Measurements from ENCODE around the gene FAM50A.
A peak's percentile ranks its signal among the peaks of the same experiment; 100 is the strongest.

Gene FAM50A

DNA sequence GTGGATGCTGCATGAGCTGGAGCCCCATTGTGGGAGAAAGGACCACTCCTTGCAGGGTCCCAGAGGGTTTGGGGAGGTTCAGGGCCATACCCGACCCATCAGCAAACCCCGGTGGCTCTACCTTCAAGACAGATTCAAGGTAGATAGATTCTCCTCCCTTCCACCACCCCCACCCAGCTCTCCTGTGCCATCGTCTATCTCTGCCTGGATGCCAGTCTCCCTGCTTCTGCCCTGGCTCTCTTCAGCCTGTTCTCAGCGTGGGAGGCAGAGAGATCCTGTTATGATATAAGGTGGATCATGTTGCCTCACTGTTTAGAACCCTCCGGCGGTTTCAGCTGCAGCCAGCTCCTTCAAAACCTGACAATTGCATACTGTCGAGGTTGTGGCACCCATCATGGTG, 29.7 kb downstream of the FAM50A start:
- H3K4me1 ChIP-seq (ENCODE audit: control extremely low read depth in 1 of 4, control insufficient read depth in 4 of 4, insufficient read depth in 4 of 4, low read length in 3 of 4) = peaks cover 0 to 5% (median 0%) of the 10 kb centered on the region in 4 experiments
- ChIA-PET POLR2A (interaction anchor here (0.6 kb wide), 2 partner anchors 26 to 111 kb away, joined by 3 to 4 read pairs; no protein-coding TSS in a partner anchor), CTCF (interaction anchor here (1.1 to 1.7 kb wide), 2 partner anchors 12 to 53 kb away, joined by 4 to 5 read pairs; no protein-coding TSS in a partner anchor)
- H3K9me3 ChIP-seq (ENCODE audit: control extremely low read depth in 1 of 5, control insufficient read depth in 4 of 5, insufficient read depth in 2 of 5, low read depth in 1 of 5, low read length in 4 of 5) = no peaks in the 10 kb centered on the region
- WGBS (ENCODE audit: insufficient coverage) = 86% methylated on average over 2 of the region's 7 CpGs
- H3K27me3 ChIP-seq (replicated peaks in 2 of 5; ENCODE audit: control insufficient read depth in 4 of 5, insufficient read depth in 5 of 5, low read length in 4 of 5) = no peaks in the 10 kb centered on the region
- H3K27ac ChIP-seq (ENCODE audit: insufficient read depth in 1 of 2, low read depth in 1 of 2, low read length in 2 of 2, poor library complexity in 1 of 2, severe bottlenecking in 2 of 2) = no peak overlapping the region
- H3K4me3 ChIP-seq (ENCODE audit: control insufficient read depth in 1 of 7, extremely low read depth in 1 of 7, insufficient read depth in 4 of 7, low read depth in 2 of 7, low read length in 6 of 7) = no peak overlapping the region
- no peak for DNase-seq
- peaks cover 0 to 4% (median under 1%) of the 10 kb centered on the region in 4 experiments for H3K36me3 ChIP-seq (ENCODE audit: control insufficient read depth in 4 of 4, insufficient read depth in 4 of 4, low read length in 3 of 4)

DNA sequence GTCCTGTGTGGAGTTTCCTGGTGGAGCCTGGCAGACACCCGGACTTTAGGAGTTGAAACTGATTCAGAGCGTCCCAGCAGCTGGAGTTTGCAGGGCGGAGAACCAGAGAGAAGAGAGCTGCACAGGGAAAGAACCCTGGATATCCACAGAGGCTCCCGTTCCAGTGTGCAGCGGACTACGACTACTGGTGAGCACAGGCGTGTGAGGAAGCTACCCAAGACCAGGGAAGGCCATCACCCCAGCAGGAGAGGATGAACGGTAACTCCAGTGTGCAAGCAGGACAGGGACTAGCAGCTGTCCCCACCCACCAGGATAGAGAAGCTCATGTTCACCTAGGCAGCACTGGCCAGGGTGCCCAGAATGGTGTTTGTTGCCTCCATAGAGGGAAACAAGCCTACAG, 32.9 kb downstream of the FAM50A start:
- DNase-seq = no peak
- no peaks in the 10 kb centered on the region for H3K27me3 ChIP-seq (replicated peaks in 2 of 5; ENCODE audit: control insufficient read depth in 4 of 5, insufficient read depth in 5 of 5, low read length in 4 of 5)
- POLR2A ChIA-PET = no interaction called here
- WGBS (ENCODE audit: insufficient coverage) = 85% methylated on average over 8 of the region's 8 CpGs
- CTCF ChIA-PET = interaction anchor here (0.8 to 2.9 kb wide), 3 partner anchors 9 to 104 kb away, joined by 3 to 7 read pairs (median 3); partner anchors contain the start of gene UBL4A
- no peaks in the 10 kb centered on the region for H3K36me3 ChIP-seq (ENCODE audit: control insufficient read depth in 4 of 4, insufficient read depth in 4 of 4, low read length in 3 of 4)
- H3K27ac ChIP-seq (ENCODE audit: insufficient read depth in 1 of 2, low read depth in 1 of 2, low read length in 2 of 2, poor library complexity in 1 of 2, severe bottlenecking in 2 of 2) = no peak overlapping the region
- no peaks in the 10 kb centered on the region for H3K9me3 ChIP-seq (ENCODE audit: control extremely low read depth in 1 of 5, control insufficient read depth in 4 of 5, insufficient read depth in 2 of 5, low read depth in 1 of 5, low read length in 4 of 5)
- no peak overlapping the region for H3K4me3 ChIP-seq (ENCODE audit: control insufficient read depth in 1 of 7, extremely low read depth in 1 of 7, insufficient read depth in 4 of 7, low read depth in 2 of 7, low read length in 6 of 7)
- H3K4me1 ChIP-seq (ENCODE audit: control extremely low read depth in 1 of 4, control insufficient read depth in 4 of 4, insufficient read depth in 4 of 4, low read length in 3 of 4) = peaks cover 0 to 15% (median 9%) of the 10 kb centered on the region in 4 experiments

DNA sequence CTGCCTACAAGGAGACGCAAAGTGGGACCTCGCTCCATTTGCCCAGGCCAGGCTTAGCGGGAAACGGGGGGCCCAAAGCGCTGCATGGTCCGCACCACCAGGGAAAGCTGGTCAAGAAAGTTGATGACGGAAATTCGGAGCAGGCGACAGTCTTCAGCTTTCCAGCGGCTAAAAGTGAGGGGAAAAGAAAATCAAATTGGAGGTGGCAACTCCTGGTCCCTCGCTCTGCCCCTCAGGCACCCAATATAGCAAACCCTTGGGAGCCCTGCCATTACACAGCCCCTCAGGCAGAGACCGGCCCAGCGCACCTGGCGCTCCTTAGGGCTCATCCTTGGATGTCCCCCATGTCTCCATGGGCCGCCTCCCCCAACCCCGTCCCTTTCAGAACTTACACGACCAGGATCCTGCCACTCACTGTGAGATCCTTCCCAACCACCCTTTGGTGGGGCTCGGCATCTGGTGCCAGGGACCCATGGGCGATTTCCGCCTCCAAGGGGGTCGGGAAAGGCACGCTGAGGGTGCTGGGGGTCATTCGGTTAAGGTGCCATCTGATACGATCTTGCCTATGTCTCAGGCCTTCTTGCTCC, 34.0 kb downstream of the FAM50A start:
- WGBS (ENCODE audit: insufficient coverage) = 75% methylated on average over 23 of the region's 24 CpGs
- no peaks in the 10 kb centered on the region for H3K36me3 ChIP-seq (ENCODE audit: control insufficient read depth in 4 of 4, insufficient read depth in 4 of 4, low read length in 3 of 4)
- POLR2A ChIA-PET = interaction anchor here (1.0 kb wide), 1 partner anchor 12 kb away, joined by 8 read pairs; the partner anchor contains the start of gene SLC10A3
- H3K4me3 ChIP-seq (ENCODE audit: control insufficient read depth in 1 of 7, extremely low read depth in 1 of 7, insufficient read depth in 4 of 7, low read depth in 2 of 7, low read length in 6 of 7) = peak overlapping the region in 6 of 7 experiments; percentile 54 to 80 (median 65)
- peak overlapping the region in 1 of 2 experiments; percentile 49 for H3K27ac ChIP-seq (ENCODE audit: insufficient read depth in 1 of 2, low read depth in 1 of 2, low read length in 2 of 2, poor library complexity in 1 of 2, severe bottlenecking in 2 of 2)
- H3K4me1 ChIP-seq (ENCODE audit: control extremely low read depth in 1 of 4, control insufficient read depth in 4 of 4, insufficient read depth in 4 of 4, low read length in 3 of 4) = peaks cover 0 to 15% (median 9%) of the 10 kb centered on the region in 4 experiments
- H3K27me3 ChIP-seq (replicated peaks in 2 of 5; ENCODE audit: control insufficient read depth in 4 of 5, insufficient read depth in 5 of 5, low read length in 4 of 5) = no peaks in the 10 kb centered on the region
- no peaks in the 10 kb centered on the region for H3K9me3 ChIP-seq (ENCODE audit: control extremely low read depth in 1 of 5, control insufficient read depth in 4 of 5, insufficient read depth in 2 of 5, low read depth in 1 of 5, low read length in 4 of 5)
- CTCF ChIA-PET = interaction anchor here (1.4 to 2.9 kb wide), 2 partner anchors 7 to 9 kb away, joined by 3 to 7 read pairs; partner anchors contain the start of gene UBL4A
- no peak for DNase-seq

- WGBS (ENCODE audit: insufficient coverage) = 37% methylated on average over 77 of the region's 85 CpGs
- H3K4me1 ChIP-seq (ENCODE audit: control extremely low read depth in 1 of 4, control insufficient read depth in 4 of 4, insufficient read depth in 4 of 4, low read length in 3 of 4) = peaks cover 0 to 15% (median 9%) of the 10 kb centered on the region in 4 experiments
- ChIA-PET POLR2A (interaction anchor here (1.0 kb wide), 2 partner anchors 11 to 70 kb away, joined by 3 to 8 read pairs; partner anchors contain the start of genes DNASE1L1 and SLC10A3), CTCF (no interaction called here)
- H3K36me3 ChIP-seq (ENCODE audit: control insufficient read depth in 4 of 4, insufficient read depth in 4 of 4, low read length in 3 of 4) = peaks cover 0 to 6% (median 0%) of the 10 kb centered on the region in 4 experiments
- H3K4me3 ChIP-seq (ENCODE audit: control insufficient read depth in 1 of 7, extremely low read depth in 1 of 7, insufficient read depth in 4 of 7, low read depth in 2 of 7, low read length in 6 of 7) = peak within 1 kb of the TSS; percentile 45 to 80 (median 63)
- H3K27me3 ChIP-seq (replicated peaks in 2 of 5; ENCODE audit: control insufficient read depth in 4 of 5, insufficient read depth in 5 of 5, low read length in 4 of 5) = no peaks in the 10 kb centered on the region
- peak within 1 kb of the TSS in 1 of 2 experiments; percentile 73 for H3K27ac ChIP-seq (ENCODE audit: insufficient read depth in 1 of 2, low read depth in 1 of 2, low read length in 2 of 2, poor library complexity in 1 of 2, severe bottlenecking in 2 of 2)
- peak; percentile 83 to 91 (median 91) for DNase-seq
- no peaks in the 10 kb centered on the region for H3K9me3 ChIP-seq (ENCODE audit: control extremely low read depth in 1 of 5, control insufficient read depth in 4 of 5, insufficient read depth in 2 of 5, low read depth in 1 of 5, low read length in 4 of 5)
Measured at GRCh38 chrX:154478728-154479622, 35.0 kb downstream of the FAM50A start, which contains the start of gene LAGE3. LAGE3 (minus strand) TSS chrX:154479281; CDS start chrX:154478915, 366 bp downstream.

DNA sequence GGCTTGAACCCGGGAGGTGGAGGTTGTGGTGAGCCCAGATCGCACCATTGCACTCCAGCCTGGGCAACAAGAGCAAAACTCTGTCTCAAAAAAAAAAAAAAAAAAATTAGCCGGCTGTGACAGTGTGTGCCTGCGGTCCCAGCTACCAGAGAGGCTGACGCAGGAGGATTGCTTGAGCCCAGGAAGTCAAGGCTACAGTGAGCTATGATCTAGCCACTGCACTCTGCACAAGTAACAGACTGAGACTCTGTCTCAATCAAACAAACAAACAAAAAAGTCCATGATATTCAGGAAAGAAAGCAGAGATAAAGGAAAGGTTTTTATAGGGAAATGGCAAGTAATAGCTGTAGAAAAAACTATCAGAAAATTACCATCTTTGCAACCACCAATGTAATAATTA, 37.3 kb downstream of the FAM50A start:
- POLR2A ChIA-PET = interaction anchor here (1.2 kb wide), 1 partner anchor 9 kb away, joined by 12 read pairs; the partner anchor contains the start of gene SLC10A3
- WGBS (ENCODE audit: insufficient coverage) = 89% methylated on average over 2 of the region's 5 CpGs
- CTCF ChIA-PET = no interaction called here

DNA sequence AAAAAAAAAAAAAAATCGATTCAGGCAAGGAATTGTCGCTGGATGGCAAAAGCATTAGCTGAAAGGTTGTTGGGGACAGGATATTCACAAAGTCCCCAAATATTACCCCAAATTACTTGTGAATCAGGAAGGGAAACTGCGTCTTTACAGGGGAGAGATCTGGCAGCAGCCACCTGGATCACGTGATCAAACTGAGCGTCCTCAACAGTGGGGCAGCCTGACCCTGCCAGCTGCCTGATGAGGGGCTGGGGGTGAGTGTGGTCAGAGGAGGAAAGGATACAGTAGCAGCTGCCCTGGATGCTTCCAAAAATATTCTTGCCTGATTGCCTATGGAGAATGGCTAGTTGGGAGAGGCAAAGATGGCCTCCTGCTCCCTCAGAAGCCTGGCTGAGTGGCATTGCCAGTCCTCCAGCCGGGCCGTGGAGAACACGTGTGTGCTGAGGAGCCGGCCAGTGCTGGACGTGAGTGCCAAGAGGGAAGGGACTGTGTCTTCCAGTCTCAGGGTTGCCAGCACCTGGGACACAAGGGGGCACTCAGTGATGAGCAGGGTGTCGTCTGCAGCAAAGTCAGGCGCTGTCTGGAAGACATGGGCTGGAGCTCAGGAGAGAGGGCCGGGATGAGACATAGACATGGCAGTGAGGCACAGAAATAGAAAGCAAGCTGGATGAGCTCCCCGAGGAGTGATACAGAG, 38.1 kb downstream of the FAM50A start:
- WGBS (ENCODE audit: insufficient coverage) = 87% methylated on average over 12 of the region's 14 CpGs
- ChIA-PET CTCF (interaction anchor here (0.8 kb wide), 1 partner anchor 41 kb away, joined by 3 read pairs; no protein-coding TSS in a partner anchor), POLR2A (no interaction called here)
- Histone ChIP-seq H3K27me3 (replicated peaks in 2 of 5; ENCODE audit: control insufficient read depth in 4 of 5, insufficient read depth in 5 of 5, low read length in 4 of 5) (peaks cover 0 to 4% (median 0%) of the 10 kb centered on the region in 5 experiments), H3K9me3 (ENCODE audit: control extremely low read depth in 1 of 5, control insufficient read depth in 4 of 5, insufficient read depth in 2 of 5, low read depth in 1 of 5, low read length in 4 of 5) (peaks cover 0 to 3% (median 0%) of the 10 kb centered on the region in 5 experiments), H3K4me1 (ENCODE audit: control extremely low read depth in 1 of 4, control insufficient read depth in 4 of 4, insufficient read depth in 4 of 4, low read length in 3 of 4) (peaks cover 0 to 37% (median 27%) of the 10 kb centered on the region in 4 experiments), H3K36me3 (ENCODE audit: control insufficient read depth in 4 of 4, insufficient read depth in 4 of 4, low read length in 3 of 4) (peaks cover 0 to 19% (median 5%) of the 10 kb centered on the region in 4 experiments), H3K4me3 (ENCODE audit: control insufficient read depth in 1 of 7, extremely low read depth in 1 of 7, insufficient read depth in 4 of 7, low read depth in 2 of 7, low read length in 6 of 7) (no peak overlapping the region), H3K27ac (ENCODE audit: insufficient read depth in 1 of 2, low read depth in 1 of 2, low read length in 2 of 2, poor library complexity in 1 of 2, severe bottlenecking in 2 of 2) (no peak overlapping the region)
- DNase-seq = no peak

More for the DNA sequence above, 37.3 kb downstream of the FAM50A start:
- H3K4me3 ChIP-seq (ENCODE audit: control insufficient read depth in 1 of 7, extremely low read depth in 1 of 7, insufficient read depth in 4 of 7, low read depth in 2 of 7, low read length in 6 of 7) = no peak overlapping the region
- peaks cover 0 to 35% (median 24%) of the 10 kb centered on the region in 4 experiments for H3K4me1 ChIP-seq (ENCODE audit: control extremely low read depth in 1 of 4, control insufficient read depth in 4 of 4, insufficient read depth in 4 of 4, low read length in 3 of 4)
- no peak for DNase-seq
- H3K36me3 ChIP-seq (ENCODE audit: control insufficient read depth in 4 of 4, insufficient read depth in 4 of 4, low read length in 3 of 4) = peaks cover 0 to 19% (median 5%) of the 10 kb centered on the region in 4 experiments
- peaks cover 0 to 4% (median 0%) of the 10 kb centered on the region in 5 experiments for H3K27me3 ChIP-seq (replicated peaks in 2 of 5; ENCODE audit: control insufficient read depth in 4 of 5, insufficient read depth in 5 of 5, low read length in 4 of 5)
- H3K9me3 ChIP-seq (ENCODE audit: control extremely low read depth in 1 of 5, control insufficient read depth in 4 of 5, insufficient read depth in 2 of 5, low read depth in 1 of 5, low read length in 4 of 5) = no peaks in the 10 kb centered on the region
- H3K27ac ChIP-seq (ENCODE audit: insufficient read depth in 1 of 2, low read depth in 1 of 2, low read length in 2 of 2, poor library complexity in 1 of 2, severe bottlenecking in 2 of 2) = no peak overlapping the region
